CD4-positive, alpha-beta T cell treated with Interferon alpha-2 for 1 hour (primary cell): ENCODE results near the gene PICK1.

Experiments
- DNase-seq, 2 donors: peaks; one replicate each; pipeline ENCODE4 v3.0.0-alpha.2; 2020 to 2022

The PICK1 gene

DNA sequence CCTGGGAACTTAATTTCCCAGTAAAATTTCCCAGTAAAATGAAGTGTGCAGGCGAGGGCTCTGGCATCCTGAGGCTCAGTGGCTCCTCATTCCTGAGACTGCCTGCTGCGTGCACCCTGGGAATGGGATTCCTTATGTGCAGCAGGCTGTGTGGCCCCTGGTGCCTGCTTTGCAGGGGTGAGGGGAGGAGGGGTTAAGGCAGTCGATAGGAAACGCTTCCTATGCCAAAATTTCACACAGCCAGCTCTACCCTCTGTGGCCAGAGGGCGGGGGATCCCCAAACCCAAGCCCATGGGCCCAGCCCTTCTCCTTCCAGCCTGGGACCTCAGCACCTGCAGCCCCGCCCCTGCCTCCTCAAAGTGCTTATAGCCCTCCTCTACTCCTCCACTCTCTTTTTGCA is 65.4 kb downstream of the PICK1 start:
- DNase-seq = no peak

DNA sequence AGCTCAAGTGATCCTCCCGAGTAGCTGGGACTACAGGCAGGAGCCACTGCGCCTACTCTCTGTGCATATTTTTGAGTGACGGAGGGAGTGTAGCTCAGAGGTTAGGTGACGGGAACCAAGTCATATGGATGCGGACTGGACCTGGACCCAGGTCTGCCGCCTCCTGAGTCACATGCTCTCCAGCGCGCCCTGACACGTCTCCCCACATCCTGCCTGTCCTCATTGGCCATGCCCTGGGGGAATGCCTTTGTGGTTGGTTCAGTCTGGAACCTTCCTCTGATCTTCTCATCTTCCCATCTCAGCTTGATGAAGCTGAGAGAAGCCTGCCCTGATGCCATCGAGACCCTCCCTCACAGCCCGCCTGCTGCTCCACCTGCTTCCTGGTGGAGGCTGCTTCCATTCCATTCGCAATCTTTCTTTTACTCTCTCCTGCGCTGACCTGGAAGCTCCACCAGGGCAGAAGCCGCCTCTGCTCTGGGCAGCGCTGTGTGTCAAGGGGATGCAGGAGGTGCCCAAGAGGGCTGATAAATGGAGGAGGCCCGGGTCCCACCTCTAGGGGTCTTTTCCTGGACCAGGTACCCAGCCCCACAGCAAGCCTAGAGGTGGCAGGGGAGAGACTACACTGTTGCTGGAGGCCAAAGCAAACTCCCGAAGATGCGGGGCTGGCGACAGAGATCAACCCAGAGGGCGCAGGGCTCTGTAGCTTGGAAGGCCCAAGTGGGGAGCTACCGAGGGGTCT is 67.2 kb downstream of the PICK1 start:
- no peak for DNase-seq

- DNase-seq = no peak
Measured at GRCh38 chr22:38125038-38125610, 67.9 kb downstream of the PICK1 start.
